Stimulated activated CD4-positive, alpha-beta T cell treated with anti-CD3 and anti-CD28 coated beads, Interleukin-4, amount 100 ng/mL, for 48 hours (primary cell): ENCODE results near the gene TXN2.

Experiments
- DNase-seq, 2 donors: peaks; one replicate each; pipeline ENCODE4 v3.0.0-alpha.2; 2020; ENCODE audit warnings: low read depth in 2 of 2

TXN2 gene

DNA sequence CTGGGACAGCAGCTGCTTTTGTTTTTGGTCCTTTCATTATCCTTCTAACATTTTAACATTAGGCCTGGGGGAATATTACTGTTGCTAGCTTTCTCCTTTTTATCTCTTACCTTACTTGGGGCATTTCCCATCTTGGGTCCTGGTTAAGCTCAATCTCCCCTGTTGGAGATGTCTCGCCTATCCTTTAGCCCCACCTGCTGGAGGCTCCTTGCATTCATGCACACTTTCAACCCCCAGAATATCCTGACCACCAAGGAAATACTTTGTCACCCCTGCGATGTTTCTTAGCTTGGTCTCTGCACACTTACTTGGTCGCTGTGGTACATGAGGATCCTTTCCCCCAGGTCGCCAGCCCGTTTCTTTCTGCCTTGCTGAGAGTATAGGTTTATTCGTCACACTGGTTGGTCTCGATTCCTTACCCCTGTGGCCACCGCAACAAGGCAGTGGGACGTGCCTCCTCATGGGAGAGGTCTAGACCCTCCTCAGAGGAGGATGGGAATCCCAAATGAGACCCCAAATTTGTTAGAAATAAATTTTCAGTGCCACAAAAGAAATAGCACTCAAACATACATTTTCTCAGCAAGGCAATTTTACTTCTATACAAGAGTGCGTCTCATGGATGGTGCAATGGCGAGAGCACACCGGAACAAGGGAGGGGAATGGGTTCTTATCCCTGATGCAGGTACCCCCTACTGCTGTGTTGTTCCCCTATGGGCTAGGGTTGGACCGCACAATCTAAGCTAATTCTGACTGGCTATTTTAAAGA, 5.4 kb upstream of the TXN2 start:
- DNase-seq: peak; percentile 42 to 53

- DNase-seq: no peak
Observed at GRCh38 chr22:36480941-36481392, 473 bp downstream of the TXN2 start.

GRCh38 chr22:36478966-36479365, 2.5 kb downstream of the TXN2 start:
- DNase-seq: no peak

- DNase-seq: no peak
Observed at GRCh38 chr22:36475341-36475740, 6.1 kb downstream of the TXN2 start.

DNA sequence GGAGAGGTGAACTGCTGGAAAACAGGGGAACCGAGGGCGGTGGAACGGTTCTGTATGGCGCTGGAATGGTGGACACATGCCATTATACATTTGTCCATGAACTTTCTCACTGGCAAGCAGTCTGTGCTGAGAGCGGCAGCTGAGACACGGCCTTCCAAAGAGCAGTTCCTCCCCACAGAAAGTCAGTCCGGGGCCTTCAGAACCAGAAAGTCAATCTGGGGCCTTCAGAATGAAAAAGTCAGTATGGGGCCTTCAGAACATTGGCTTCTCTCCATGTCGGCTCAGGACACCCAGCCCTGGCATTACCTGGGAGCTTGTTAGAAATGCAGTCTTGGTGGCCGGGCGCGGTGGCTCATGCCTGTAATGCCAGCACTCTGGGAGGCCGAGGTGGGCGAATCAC, 8.8 kb downstream of the TXN2 start:
- DNase-seq: no peak

DNA sequence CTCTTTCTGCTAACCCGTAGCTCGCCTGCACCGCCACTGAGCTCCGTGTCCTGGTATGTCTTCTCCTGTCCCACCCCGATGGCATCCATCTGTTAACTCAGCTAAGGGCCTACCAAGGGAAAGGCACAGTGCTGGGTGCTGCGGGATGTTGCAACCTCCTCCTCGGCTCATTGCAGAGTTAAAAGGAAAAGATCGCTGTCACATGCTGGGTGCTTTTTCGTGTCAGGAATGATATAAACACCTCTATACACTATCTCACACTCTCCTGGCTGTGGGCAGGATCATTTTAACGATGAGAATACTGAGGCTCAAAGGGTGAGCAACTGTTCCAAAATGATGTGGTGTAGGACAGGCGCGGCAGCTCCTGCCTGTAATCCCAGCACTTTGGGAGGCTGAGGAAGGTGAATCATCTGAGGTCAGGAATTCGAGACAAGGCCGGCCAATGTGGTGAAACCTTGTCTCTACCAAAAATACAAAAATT, 10.1 kb downstream of the TXN2 start:
- no peak for DNase-seq

DNA sequence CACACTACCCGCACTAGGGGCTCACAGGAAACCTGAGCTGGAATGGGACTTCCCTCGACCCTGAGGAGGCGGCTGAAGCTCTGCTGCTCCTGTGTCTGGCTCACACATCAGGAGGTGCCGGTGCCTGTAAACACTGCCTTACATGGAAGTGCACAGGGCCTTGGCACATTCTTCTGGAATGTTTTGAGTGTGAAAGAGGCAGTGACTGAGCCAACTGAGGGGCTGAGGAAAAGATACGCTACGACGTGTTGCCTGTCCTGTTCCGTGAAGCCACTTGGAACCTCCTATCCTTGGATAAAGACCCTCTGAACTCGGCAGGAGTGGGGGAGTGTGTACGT, 10.5 kb downstream of the TXN2 start:
- no peak for DNase-seq

DNA sequence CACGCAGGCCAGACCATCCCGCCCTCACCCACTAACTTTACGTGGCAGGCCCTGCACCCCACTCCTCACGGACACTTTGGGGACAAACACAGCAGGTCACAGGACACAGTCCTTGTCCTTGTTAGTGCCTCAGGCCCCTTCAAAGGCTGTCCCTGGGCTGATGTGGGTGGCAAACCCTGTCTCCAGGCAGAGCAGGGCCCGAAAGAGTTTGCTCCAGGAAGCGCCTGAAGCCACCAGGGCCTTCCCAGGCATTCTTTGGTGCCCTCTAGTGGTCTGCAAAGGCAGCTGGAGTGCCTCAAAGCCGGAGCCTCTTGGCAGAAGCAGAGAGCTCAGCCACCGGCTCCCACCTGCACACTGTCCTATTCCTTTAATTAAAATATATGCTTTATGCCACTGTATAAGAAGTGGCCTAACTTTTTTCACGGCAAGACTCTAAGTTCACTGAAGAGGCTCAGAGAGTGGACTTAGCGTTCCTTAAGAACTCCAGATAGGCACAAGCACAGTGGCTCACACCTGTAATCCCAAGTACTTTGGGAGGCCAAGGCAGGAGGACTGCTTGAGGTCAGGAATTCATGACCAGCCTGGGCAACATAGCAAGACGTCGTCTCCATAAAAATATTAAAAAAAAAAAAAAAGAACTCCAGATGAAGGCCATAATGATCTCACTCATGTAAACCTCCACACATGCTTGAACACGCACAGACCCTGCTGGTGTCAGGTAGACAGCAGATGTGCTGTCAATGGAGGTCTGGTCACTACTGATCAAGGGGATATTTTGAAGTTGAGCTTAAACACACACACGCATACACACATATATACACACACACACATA, 11.1 kb downstream of the TXN2 start:
- DNase-seq: peak; percentile 62 to 73

- DNase-seq: no peak
Observed at GRCh38 chr22:36469094-36469710, 12.2 kb downstream of the TXN2 start.

GRCh38 chr22:36467946-36468345, 13.5 kb downstream of the TXN2 start:
- DNase-seq: no peak

- no peak for DNase-seq
Observed at GRCh38 chr22:36467042-36467810, 14.2 kb downstream of the TXN2 start.

- no peak for DNase-seq
Observed at GRCh38 chr22:36466258-36466657, 15.2 kb downstream of the TXN2 start.

DNA sequence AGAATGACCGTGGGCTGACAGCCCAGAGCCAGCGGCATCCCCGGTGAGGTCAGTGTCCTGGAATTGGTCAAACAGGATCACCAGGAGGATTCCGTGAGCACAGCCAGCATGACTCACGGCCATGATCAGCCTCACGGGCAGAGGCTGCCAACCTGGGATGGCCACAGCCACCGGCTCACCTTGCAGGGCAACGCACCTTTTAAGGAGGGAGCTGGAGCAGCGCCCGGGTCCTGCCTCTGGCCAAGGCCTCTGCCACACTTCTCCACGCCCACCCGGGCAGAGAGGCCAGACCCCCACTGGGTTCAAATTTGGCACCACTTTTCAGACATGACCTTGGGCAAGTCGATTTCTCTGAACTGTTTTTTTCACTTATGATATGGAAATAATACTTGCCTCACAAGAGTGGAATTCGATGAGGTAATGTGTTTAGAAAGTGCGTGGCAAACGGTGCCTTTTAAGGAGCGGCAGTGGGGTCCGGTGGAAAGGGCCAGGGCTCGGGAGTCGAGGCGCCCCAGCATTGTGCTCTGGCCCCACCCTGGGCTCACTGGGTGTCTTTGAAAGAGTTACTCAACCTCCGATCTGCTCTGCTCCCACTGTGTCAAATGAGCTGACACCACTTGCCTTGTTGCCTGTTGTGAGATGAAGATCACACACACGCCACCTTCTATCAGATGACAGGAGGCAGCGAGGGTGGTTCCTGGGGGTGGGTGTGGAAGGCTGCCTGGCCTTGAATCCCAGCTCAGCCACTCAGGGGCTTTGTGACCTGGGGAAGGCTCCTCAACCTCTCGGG, 16.0 kb downstream of the TXN2 start:
- DNase-seq: no peak

- no peak for DNase-seq
Observed at GRCh38 chr22:36464715-36465231, 16.7 kb downstream of the TXN2 start.

DNA sequence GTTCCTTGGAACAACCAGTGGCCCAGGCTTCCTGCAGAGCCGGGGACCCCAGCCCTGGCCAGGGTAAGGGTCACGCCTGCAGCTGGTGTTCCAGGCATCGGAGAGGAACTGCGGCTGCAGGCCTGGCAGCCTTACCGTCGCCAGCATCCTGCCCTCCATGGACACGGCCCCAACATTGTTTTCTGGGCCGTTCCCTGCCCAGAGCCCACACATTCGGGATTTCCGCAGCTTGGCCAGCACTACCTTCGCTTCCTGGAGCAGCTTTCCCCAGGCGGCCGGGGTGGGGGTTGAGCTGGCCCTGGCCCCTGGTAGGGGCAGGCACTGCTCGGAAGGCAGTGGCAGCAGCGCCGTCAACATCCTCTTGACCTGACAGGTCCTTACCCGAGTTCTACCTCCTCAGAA, 17.7 kb downstream of the TXN2 start:
- DNase-seq: no peak

DNA sequence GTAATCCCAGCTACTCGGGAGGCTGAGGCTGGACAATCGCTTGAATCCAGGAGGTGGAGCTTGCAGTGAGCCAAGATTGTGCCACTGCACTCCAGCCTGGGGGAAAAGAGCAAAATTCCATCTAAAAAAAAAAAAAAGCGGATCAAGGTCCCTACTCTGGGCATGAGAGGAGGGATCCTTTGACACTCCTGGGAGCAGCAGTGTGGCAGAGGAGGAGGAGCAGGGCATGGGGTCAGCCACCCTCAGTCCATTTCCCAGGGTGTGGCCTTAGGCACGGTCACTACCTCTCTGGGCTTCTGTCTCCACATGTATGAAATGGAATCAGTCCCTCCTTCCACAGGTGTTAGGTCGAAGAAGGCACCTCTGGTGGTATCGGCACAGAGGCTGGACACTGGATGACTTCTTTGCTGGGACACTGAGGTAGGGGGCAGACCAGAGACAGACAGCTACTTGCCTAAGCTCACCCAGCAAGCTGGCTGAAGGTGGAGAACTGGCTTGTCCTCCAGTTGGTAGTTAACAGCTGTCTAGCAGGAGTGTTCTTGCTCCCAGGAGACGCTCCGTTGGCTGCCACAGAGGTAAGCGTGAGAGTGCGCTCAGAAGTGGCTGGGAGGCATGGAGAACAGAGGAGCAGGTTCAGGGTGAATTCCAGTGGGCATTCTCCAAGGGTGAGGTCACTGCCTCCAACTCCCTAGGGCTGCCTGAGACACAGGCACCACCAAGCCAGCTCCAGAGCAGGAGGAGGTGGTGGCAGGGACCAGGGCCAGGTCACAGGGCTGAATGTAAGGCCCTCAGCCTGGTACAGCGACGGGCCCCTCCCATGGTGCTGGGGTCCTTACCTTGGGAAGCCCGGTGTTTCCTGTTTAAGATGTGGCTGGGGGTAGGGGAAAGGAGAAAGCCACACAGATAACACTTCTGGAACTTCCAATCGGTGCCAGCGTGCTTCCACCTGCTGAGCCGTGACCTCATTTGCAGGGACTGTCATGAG, 19.5 kb downstream of the TXN2 start:
- DNase-seq: no peak

DNA sequence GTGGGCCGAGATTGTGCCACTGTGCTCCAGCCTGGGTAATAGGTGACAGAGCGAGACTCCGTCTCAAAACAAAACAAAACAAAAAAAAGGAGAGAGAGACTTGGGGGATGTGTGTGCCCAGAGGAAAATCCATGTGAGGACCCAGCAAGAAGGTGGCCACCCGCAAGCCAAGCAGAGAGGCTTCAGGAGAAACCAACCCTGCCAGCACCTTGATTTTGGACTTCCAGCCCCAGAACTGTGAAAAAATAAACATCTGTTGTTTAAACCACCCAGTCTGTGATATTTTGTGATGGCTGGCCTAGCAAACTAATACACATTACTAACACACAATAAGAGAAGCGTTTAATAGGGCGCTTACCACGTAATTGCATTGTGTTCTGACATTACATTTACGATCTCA, 21.2 kb downstream of the TXN2 start:
- no peak for DNase-seq

- DNase-seq: no peak
Observed at GRCh38 chr22:36457688-36458450, 23.6 kb downstream of the TXN2 start.

DNA sequence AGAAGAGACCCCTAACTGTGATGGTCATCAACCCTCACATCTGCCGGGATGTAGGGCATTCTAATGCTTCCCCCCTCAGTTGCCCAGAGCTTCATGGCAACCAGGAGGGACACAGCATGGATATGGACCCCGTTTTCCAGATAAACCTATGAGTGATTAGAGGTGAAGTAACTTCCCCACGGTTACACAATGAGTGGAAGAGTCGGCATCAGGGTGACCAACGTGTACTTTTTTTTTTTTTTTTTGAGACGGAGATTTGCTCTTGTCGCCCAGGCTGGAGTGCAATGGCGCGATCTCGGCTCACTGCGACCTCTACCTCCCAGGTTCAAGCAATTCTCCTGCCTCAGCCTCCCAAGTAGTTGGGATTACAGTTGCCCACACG, 25.0 kb downstream of the TXN2 start:
- DNase-seq: no peak
